Measurements from ENCODE around the gene ENAH. TPM values are rescaled to one million over a fixed set of nuclear protein-coding genes. Genes with fewer than 3 reads are reported as not detected.
A peak's percentile ranks its signal among the peaks of the same experiment; 100 is the strongest.

ENAH gene
- total RNA-seq, 2 experiments from 2014 or later: not detected

DNA sequence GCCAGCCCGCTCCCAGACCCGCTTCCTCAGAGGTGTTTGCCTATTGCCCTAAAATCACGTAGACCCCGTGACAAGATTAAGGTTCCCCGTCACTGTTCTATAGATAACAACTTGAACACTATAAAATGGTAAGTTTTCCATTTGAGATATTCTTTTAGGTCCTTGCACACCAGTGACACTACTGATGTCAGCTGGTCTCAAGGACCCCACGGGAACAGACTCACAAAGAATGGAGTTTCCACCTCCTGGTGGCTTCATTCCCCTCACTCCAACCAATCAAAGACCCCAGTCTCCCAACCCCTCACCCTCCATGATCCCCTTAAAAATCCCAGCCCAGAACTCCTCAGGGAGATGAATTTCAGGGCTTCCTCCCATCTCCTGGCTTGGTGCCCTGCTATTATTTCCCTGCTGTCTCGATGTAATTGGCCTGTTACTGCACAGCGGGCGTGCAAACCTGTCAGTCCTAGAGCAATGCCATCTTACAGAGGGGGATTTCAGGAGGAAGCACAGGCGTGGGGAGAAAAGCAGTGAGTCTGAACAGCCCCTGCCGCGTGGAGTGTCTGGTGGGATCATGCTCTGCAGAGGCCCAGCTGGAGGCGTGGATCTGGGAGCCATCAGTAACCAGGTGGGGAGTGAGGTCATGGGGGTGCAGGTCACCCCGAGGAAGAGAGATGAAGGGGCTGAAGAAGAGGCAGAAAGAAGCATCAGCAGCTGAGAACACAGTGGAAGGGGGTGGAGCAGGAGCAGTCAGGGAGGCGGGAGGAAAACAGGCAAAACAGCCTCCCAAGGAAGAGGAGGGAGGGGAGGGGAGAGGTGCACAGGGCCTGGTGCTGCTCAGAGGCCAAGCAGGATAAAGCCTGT is 190.0 kb downstream of the ENAH start:
- no peak overlapping the region for H3K4me3 Mint-ChIP-seq
- no peak for ATAC-seq (ENCODE audit: low read depth)
- DNase-seq: peak; percentile 20
- peak overlapping the region; percentile 26 for H3K27ac Mint-ChIP-seq
- peaks cover 29% of the 10 kb centered on the region for H3K4me1 Mint-ChIP-seq
- no peaks in the 10 kb centered on the region for H3K36me3 Mint-ChIP-seq
- POLR2A ChIA-PET: interaction anchor here (12.2 kb wide), 1 partner anchor 17 kb away, joined by 226 read pairs; no protein-coding TSS in a partner anchor
- no peaks in the 10 kb centered on the region for H3K27me3 Mint-ChIP-seq
- H3K9me3 Mint-ChIP-seq: no peaks in the 10 kb centered on the region

DNA sequence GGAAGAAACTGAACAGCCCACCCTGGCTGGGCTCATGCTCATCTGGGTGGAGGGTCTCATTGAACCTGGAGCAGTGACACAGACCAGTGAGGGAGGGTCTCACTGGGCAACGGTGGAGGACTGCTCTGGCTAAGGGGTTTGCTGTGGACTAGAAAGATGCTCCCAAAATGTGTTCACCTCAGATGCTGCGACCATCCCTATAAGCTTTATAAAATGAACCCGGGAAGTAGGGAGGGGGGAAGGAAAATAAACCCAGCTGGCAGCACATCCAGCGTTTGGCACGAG is 190.6 kb downstream of the ENAH start:
- H3K4me3 Mint-ChIP-seq: no peak overlapping the region
- H3K4me1 Mint-ChIP-seq: peaks cover 29% of the 10 kb centered on the region
- no peaks in the 10 kb centered on the region for H3K36me3 Mint-ChIP-seq
- ATAC-seq (ENCODE audit: low read depth) (no peak), DNase-seq (no peak)
- no peaks in the 10 kb centered on the region for H3K27me3 Mint-ChIP-seq
- H3K27ac Mint-ChIP-seq: peak overlapping the region; percentile 26
- POLR2A ChIA-PET: interaction anchor here (12.2 kb wide), 1 partner anchor 17 kb away, joined by 226 read pairs; no protein-coding TSS in a partner anchor
- H3K9me3 Mint-ChIP-seq: no peaks in the 10 kb centered on the region

DNA sequence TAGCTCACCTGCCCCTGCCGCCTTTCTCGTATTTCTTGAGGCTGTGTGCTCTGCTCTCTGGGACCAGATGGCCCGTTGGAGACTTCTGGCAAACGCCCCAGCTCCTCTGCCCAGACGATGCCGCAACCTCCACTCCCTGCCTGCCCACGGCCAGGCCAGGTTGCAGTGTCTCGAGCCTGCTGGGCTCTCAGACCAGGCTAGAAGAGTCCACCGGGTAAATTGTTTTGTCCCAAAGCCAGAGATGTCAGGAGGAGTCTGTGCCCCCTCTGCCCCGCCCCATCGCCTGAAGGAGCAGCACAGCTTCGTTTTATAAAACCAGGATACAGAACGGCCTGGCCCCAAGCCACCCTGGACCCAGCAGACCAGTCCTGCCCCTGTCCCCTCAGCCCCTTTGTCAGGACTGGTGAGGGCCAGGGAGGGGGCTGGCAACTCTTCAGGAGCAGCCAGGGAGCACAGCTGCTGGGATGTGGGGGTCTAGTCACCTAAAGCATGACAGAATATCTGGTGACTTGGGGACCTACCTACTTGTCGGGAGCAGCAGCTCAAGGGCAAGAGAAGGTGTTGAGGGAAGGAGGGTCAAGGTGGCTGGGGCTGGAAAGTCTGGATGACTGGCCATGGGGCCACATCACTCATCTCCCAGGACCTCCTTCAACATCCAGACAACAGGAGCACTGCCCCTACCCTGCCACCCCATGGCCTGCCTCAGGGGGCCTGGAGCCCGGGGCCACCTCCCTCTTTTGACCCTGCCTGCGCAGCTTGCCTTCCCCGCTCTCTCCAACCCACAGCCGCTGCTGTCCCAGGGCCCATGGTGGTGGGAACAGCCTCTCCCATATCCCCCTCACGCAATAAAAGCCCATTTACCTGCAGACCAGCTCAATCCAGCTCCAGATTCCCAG is 191.1 kb downstream of the ENAH start:
- peaks cover 27% of the 10 kb centered on the region for H3K4me1 Mint-ChIP-seq

DNA sequence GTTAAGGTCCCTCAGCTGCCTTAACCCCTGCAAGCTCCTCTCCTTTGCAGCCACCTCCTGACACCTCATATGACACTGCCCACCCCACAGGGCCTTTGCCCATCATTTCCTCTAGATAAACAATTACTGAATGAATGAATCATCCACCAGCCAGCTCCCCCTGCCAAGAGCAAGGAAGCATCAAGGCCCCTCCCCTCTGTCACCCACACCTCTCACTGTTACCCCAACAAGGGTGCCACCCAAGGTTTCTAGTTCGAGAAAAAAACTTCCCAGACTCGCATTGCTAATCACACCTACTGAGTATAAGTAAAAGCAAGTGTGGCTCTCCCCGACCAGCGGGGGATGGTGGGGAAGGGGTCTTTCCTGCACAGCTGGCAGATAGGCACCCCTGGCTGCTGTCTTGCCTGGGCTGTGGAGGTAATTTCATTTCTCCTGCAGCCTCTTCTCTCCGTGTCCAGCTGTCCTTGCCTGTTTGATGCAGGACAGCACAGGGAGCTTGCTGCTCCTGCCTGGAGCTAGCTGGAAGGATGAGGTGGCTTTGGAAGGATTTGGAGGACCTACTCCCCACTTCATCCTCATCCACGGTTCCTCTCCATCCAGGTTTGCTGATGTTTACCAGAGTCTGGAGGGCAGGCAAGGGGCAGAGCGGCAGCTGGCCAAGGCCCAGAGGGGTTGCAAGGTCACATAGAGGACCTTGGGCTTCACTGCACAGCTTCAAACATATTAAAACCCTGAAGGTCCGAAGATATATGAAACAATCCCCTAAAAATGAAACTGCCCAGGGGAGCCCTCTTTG is 192.0 kb downstream of the ENAH start:
- POLR2A ChIA-PET: interaction anchor here (1.2 to 12.2 kb wide), 4 partner anchors 15 to 601 kb away, joined by 4 to 226 read pairs (median 10); partner anchors contain the start of genes H3-3A and LBR
- no peaks in the 10 kb centered on the region for H3K27me3 Mint-ChIP-seq
- H3K36me3 Mint-ChIP-seq: peaks cover 2% of the 10 kb centered on the region
- peaks cover 20% of the 10 kb centered on the region for H3K4me1 Mint-ChIP-seq
- ATAC-seq (ENCODE audit: low read depth): peak; percentile 69
- H3K27ac Mint-ChIP-seq: peak overlapping the region; percentile 15
- peaks cover 1% of the 10 kb centered on the region for H3K9me3 Mint-ChIP-seq
- peak; percentile 29 for DNase-seq
- no peak overlapping the region for H3K4me3 Mint-ChIP-seq

More for the DNA sequence above, 191.1 kb downstream of the ENAH start:
- H3K27ac Mint-ChIP-seq: no peak overlapping the region
- DNase-seq (peak; percentile 17), ATAC-seq (ENCODE audit: low read depth) (no peak)
- H3K9me3 Mint-ChIP-seq: peaks cover 1% of the 10 kb centered on the region
- peaks cover 2% of the 10 kb centered on the region for H3K36me3 Mint-ChIP-seq
- H3K27me3 Mint-ChIP-seq: no peaks in the 10 kb centered on the region
- H3K4me3 Mint-ChIP-seq: no peak overlapping the region
- POLR2A ChIA-PET: interaction anchor here (1.4 to 12.2 kb wide), 3 partner anchors 16 to 36 kb away, joined by 8 to 226 read pairs (median 11); partner anchors contain the start of gene LBR

DNA sequence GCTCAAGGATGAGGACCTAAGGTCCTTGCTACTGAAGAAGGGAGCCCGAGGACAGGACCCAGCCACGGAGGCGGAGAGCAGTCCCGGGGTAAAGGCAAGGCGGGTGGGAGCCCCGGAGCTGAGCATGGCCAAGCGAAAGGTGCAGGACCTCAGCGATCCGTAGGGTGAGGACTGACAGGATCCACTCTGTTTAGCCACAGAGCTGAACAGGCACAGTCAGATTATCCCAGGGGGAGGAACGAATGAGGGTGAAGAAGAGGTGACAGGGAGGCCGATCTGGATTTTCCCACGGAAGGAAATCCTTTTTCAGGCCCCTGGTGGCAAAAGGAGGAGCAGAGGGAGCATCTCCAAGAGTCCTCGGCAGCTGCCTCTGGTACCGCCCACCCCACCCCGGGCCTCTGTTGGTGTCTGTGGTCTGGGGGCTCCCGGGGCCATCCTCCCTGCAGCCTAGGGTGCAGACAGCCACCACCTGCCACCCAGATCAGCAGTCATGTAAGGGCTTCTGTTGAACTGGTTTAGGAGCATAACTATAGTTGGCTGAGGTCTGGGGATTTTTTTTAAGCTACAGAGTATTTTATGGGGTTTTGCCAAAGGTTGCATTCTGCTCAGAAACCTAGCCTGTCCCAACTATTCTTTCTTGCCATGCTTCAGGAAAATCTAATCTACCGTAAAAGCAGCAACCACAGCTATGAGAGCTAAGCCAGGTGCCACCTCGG is 192.7 kb downstream of the ENAH start:
- H3K4me3 Mint-ChIP-seq: peak overlapping the region; percentile 3
- peaks cover 1% of the 10 kb centered on the region for H3K9me3 Mint-ChIP-seq

DNA sequence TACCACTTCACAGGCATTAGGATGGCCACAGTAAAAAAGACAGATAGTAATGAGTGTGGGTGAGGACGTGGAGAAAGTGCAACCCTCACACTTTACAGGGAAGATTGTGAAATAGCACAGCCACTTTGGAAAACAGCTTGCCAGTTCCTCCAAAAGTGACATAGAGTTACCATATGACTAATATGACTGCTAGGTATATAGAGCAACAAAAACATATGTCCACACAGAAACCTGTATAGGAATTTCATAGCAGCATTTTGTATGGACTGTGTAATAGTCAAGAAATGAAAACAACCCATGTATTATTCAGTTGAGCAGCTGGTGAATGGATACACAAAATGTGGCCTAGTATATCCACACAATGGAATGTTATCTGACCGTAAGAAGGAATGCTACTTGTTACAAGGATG is 194.7 kb downstream of the ENAH start:
- H3K4me3 Mint-ChIP-seq: no peak overlapping the region
- ATAC-seq (ENCODE audit: low read depth): no peak
- POLR2A ChIA-PET: interaction anchor here (2.2 kb wide), 1 partner anchor 9 kb away, joined by 9 read pairs; no protein-coding TSS in a partner anchor

More for the DNA sequence above, 192.7 kb downstream of the ENAH start:
- POLR2A ChIA-PET: interaction anchor here (0.8 to 12.2 kb wide), 5 partner anchors 8 to 602 kb away, joined by 3 to 226 read pairs (median 8); partner anchors contain the start of genes H3-3A and LBR
- DNase-seq: no peak
- Mint-ChIP-seq H3K27me3 (no peaks in the 10 kb centered on the region), H3K27ac (peak overlapping the region; percentile 15), H3K36me3 (peaks cover 2% of the 10 kb centered on the region), H3K4me1 (peaks cover 18% of the 10 kb centered on the region)
- ATAC-seq (ENCODE audit: low read depth): peak; percentile 6

DNA sequence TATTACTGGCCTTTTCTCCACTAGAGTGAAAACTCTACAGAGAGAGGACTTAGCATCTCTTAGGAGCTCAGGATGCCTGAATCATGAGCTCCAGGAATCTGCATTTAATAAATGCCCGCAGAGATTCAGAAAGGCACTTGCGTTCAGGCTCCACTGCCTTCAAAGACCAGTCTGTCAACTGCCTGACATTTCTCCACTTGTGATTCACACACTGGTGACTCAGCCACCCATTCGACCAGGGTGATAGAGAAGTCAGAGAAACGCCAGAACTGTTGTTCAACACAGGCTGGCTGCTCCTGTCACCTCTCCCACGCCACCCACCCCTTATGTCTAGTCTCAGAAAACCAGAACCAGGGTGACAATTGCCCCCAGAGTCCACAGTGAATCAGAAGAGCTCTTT is 198.2 kb downstream of the ENAH start:
- peaks cover 4% of the 10 kb centered on the region for H3K36me3 Mint-ChIP-seq
- peaks cover 1% of the 10 kb centered on the region for H3K9me3 Mint-ChIP-seq
- no peak overlapping the region for H3K4me3 Mint-ChIP-seq
- peak; percentile 78 for ATAC-seq (ENCODE audit: low read depth)
- H3K27me3 Mint-ChIP-seq: no peaks in the 10 kb centered on the region
- DNase-seq: no peak
- POLR2A ChIA-PET: interaction anchor here (0.6 to 2.2 kb wide), 3 partner anchors 10 to 23 kb away, joined by 3 to 14 read pairs (median 10); no protein-coding TSS in a partner anchor
- H3K27ac Mint-ChIP-seq: peak overlapping the region; percentile 4
- peaks cover 28% of the 10 kb centered on the region for H3K4me1 Mint-ChIP-seq

More for the DNA sequence above, 194.7 kb downstream of the ENAH start:
- Mint-ChIP-seq H3K9me3 (peaks cover 1% of the 10 kb centered on the region), H3K36me3 (peaks cover 2% of the 10 kb centered on the region), H3K4me1 (peaks cover 33% of the 10 kb centered on the region), H3K27me3 (no peaks in the 10 kb centered on the region), H3K27ac (no peak overlapping the region)
- no peak for DNase-seq

DNA sequence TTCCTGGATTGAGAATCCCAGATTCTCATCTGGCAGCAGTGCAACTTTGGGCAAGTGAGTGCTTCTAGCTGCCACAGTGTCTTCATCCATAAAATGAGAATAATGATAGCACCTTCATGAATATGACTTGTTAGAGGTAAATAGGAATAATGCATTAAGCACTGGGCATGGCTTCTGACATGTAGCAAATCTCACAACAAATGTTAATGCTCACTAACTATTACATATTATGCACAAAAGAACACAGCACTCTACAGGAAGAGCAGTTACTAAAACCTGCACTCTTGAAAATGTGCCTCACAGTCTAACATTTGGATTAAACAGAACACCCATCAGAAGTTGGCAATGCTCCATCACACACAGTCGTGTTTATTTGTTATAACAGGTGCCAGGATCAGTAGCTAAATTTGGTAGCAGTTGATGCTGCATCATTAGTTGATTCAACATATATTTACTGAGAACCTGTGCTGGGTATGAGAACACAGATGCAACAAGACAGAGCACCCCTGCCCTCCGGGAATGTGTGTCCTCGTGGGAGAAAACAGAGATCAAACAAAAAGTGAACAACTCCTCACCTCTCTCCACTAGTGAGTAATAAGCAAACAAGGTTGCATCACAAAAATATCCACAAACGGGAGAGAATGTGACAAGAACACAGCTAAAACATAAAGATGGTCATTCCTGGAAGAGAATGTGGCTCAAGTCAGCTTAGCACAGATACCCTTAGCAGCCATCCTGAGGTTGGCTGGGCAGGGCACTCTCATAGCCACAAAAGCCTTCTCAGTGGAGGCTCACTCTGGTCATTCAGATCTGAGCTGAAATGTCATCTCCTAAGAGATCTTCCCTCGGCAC is 198.9 kb downstream of the ENAH start:
- POLR2A ChIA-PET: interaction anchor here (1.5 to 2.2 kb wide), 2 partner anchors 9 to 14 kb away, joined by 10 to 14 read pairs; no protein-coding TSS in a partner anchor
- ATAC-seq (ENCODE audit: low read depth) (no peak), DNase-seq (no peak)
- H3K27me3 Mint-ChIP-seq: no peaks in the 10 kb centered on the region
- H3K4me1 Mint-ChIP-seq: peaks cover 27% of the 10 kb centered on the region
- peaks cover 4% of the 10 kb centered on the region for H3K36me3 Mint-ChIP-seq
- peaks cover 1% of the 10 kb centered on the region for H3K9me3 Mint-ChIP-seq
- H3K27ac Mint-ChIP-seq: no peak overlapping the region
- H3K4me3 Mint-ChIP-seq: no peak overlapping the region

DNA sequence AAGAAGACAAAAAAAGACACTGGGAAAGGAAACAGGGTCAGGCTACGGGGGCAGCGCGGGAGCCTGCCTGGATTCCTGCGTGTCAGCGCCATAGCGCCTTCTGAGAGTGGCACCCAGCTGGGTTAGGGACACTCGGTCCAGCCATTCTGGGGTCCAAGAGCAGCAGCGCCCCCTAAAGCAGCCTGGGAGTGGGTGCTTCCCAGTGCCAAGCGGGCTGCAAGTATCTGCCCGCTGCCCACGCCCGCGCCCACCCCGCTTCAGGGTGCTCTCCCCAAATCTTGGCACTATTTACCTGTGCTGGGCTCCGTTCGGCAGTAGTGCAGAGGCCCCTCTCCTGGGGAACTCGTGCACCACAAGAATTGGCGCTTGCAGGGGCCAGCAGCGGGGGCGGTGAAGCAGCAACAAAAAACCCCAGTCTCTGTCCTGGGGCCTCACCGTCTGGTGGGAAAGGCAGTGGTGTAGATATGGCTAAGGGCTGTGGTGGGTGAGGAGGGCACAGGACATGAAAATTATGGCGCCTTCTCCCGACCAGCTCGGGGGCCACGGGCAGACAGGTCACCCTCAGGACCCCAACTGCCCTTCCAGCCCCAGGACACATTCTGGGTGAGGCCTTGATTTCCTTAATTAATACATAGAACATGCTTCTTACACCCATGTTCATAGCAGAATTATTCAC is 200.9 kb downstream of the ENAH start:
- no peak overlapping the region for H3K27ac Mint-ChIP-seq
- no peak for ATAC-seq (ENCODE audit: low read depth)
- H3K4me3 Mint-ChIP-seq: no peak overlapping the region
- H3K36me3 Mint-ChIP-seq: peaks cover 4% of the 10 kb centered on the region
- H3K4me1 Mint-ChIP-seq: peaks cover 31% of the 10 kb centered on the region
- no peak for DNase-seq
- H3K27me3 Mint-ChIP-seq: no peaks in the 10 kb centered on the region
- peaks cover 1% of the 10 kb centered on the region for H3K9me3 Mint-ChIP-seq
- POLR2A ChIA-PET: interaction anchor here (0.9 to 12.4 kb wide), 2 partner anchors 13 to 23 kb away, joined by 3 to 226 read pairs; no protein-coding TSS in a partner anchor

DNA sequence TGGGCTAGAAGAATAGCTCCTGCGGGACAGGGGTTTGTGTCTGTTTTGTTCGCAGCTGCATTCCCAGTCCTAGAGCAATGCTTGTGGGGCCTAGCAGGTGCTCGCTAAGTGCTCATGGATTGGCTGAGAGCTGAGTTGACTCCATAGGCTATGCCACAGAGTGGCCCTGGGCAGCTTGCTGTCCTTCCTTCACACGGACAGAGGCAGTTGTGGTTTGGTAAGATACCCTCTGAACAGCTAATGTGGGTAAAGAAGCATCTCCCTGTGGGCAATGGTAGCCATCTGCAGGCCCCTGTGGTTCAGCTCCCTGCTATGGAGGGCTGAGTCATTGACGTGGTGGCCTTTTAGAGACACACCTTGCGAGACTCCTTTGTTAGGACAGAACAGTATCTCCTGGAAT is 201.6 kb downstream of the ENAH start:
- H3K36me3 Mint-ChIP-seq: peaks cover 3% of the 10 kb centered on the region
- H3K27me3 Mint-ChIP-seq: no peaks in the 10 kb centered on the region
- ATAC-seq (ENCODE audit: low read depth) (no peak), DNase-seq (no peak)
- no peak overlapping the region for H3K4me3 Mint-ChIP-seq
- H3K9me3 Mint-ChIP-seq: no peaks in the 10 kb centered on the region
- H3K27ac Mint-ChIP-seq: peak overlapping the region; percentile 75
- peaks cover 33% of the 10 kb centered on the region for H3K4me1 Mint-ChIP-seq
- POLR2A ChIA-PET: interaction anchor here (0.9 to 12.4 kb wide), 2 partner anchors 14 to 23 kb away, joined by 3 to 226 read pairs; no protein-coding TSS in a partner anchor

All from activated naive CD8-positive, alpha-beta T cell treated with anti-CD3 and anti-CD28 coated beads, Interleukin-2, amount 10 ng/mL, durations not matched to agents 7 days and 5 days (primary cell).